Left lung (tissue), 10 donors: Measurements from ENCODE around the gene AKNA. TPM values are rescaled to one million over a fixed set of nuclear protein-coding genes. Genes with fewer than 3 reads are reported as not detected.

Source experiments
- ATAC-seq: fragments of 200-7000 bp; cut with Tn5 transposase; one replicate; pipeline ENCODE4 v1.9.1; 2020; ENCODE audit warnings: moderate library complexity
- DNase-seq, 4 donors: peaks; one replicate each; pipeline ENCODE4 v3.0.0-alpha.2; 2013 to 2020
- H3K27ac ChIP-seq, 2 donors: fragments of 200-600 bp; sonication (generic) in 1 of 2; one replicate each; pipeline versions ENCODE4 v1.5.0 to v1.8.0; 2020 to 2021
- H3K27me3 ChIP-seq, 2 donors: fragments of 200-600 bp; sonication (generic) in 1 of 2; one replicate each; pipeline versions ENCODE4 v1.5.0 to v1.8.0; 2020 to 2021
- H3K36me3 ChIP-seq, 2 donors: fragments of 200-600 bp; sonication (generic) in 1 of 2; one replicate each; pipeline versions ENCODE4 v1.5.0 to v1.8.0; 2020 to 2021
- H3K4me1 ChIP-seq, 2 donors: fragments of 200-600 bp; one replicate each; pipeline ENCODE4 v1.8.0; 2021
- H3K4me3 ChIP-seq, 2 donors: fragments of 200-600 bp; sonication (generic) in 1 of 2; one replicate each; pipeline versions ENCODE4 v1.5.0 to v1.8.0; 2020 to 2021; ENCODE audit warnings: mild to moderate bottlenecking in 1 of 2
- H3K9me3 ChIP-seq, 2 donors: fragments of 200-600 bp; sonication (generic) in 1 of 2; one replicate each; pipeline versions ENCODE4 v1.5.0 to v1.8.0; 2020 to 2021
- intact Hi-C, 2 donors: fragments of 100-400 bp; cut with DNase I; formaldehyde crosslinking; loops; one replicate each; pipeline versions ENCODE4 v1.11.2 to v1.14.2; 2022
- polyA plus RNA-seq, 6 donors: library from polyadenylated mRNA; unstranded; fragments of 120-200 nt; gene quantifications; one replicate each; pipeline ENCODE4 v1.2.1, GENCODE V29; 2013; ENCODE audit not compliant: insufficient read length in 6 of 6
- total RNA-seq, 2 donors: library from RNA; stranded (reverse); fragmentation: NEBNext Ultra II Directional; extraction: Animal tissue kit (Norgen Biotek cat#: 25700); gene quantifications; one replicate each; pipeline ENCODE4 v1.2.1, GENCODE V29; 2021
- TF ChIP-seq, protein P1 (sequence below), 2 donors: fragments of 200-600 bp; sonication (generic) in 1 of 2; IDR thresholded peaks; one replicate each; pipeline versions ENCODE4 v1.5.0 to v1.8.0; 2021; ENCODE audit warnings: antibody characterized with exemption in 2 of 2
- donor health status: DM: no; HTN: yes; CAD: no.
- donor health status: DM: no; HTN: no; CAD: no.

AKNA gene
- total and polyA plus RNA-seq, 8 donors = 25.1 to 55.3 (median 36.7) TPM

DNA sequence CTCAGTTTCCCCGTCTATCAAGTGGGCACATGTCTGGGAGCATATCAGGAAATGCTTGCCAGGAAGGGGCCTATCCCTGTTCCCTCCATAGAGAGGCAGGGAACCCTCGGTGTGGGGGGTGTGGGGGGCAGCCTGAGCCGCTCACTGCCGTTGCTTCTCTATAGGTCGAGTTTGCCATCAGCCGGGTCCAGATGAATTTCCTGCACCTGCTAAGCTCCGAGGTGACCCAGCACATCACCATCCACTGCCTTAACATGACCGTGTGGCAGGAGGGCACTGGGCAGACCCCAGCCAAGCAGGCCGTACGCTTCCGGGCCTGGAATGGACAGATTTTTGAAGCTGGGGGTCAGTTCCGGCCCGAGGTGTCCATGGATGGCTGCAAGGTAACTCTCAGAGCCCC is 78.7 kb downstream of the AKNA start:
- TF ChIP-seq, protein P1, sequence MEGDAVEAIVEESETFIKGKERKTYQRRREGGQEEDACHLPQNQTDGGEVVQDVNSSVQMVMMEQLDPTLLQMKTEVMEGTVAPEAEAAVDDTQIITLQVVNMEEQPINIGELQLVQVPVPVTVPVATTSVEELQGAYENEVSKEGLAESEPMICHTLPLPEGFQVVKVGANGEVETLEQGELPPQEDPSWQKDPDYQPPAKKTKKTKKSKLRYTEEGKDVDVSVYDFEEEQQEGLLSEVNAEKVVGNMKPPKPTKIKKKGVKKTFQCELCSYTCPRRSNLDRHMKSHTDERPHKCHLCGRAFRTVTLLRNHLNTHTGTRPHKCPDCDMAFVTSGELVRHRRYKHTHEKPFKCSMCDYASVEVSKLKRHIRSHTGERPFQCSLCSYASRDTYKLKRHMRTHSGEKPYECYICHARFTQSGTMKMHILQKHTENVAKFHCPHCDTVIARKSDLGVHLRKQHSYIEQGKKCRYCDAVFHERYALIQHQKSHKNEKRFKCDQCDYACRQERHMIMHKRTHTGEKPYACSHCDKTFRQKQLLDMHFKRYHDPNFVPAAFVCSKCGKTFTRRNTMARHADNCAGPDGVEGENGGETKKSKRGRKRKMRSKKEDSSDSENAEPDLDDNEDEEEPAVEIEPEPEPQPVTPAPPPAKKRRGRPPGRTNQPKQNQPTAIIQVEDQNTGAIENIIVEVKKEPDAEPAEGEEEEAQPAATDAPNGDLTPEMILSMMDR (IDR thresholded peaks at IDR 0.05) = no peak
- intact Hi-C loops = no loop called here
- ATAC-seq (no peak), DNase-seq (peak in 1 of 4 donors; percentile 17)
- H3K27ac ChIP-seq = no peak overlapping the region
- peaks cover 0 to 5% of the 10 kb centered on the region in 2 donors for H3K36me3 ChIP-seq
- no peaks in the 10 kb centered on the region for H3K27me3 ChIP-seq
- no peak overlapping the region for H3K4me3 ChIP-seq
- H3K9me3 ChIP-seq = no peaks in the 10 kb centered on the region
- peaks cover 0 to 5% of the 10 kb centered on the region in 2 donors for H3K4me1 ChIP-seq

DNA sequence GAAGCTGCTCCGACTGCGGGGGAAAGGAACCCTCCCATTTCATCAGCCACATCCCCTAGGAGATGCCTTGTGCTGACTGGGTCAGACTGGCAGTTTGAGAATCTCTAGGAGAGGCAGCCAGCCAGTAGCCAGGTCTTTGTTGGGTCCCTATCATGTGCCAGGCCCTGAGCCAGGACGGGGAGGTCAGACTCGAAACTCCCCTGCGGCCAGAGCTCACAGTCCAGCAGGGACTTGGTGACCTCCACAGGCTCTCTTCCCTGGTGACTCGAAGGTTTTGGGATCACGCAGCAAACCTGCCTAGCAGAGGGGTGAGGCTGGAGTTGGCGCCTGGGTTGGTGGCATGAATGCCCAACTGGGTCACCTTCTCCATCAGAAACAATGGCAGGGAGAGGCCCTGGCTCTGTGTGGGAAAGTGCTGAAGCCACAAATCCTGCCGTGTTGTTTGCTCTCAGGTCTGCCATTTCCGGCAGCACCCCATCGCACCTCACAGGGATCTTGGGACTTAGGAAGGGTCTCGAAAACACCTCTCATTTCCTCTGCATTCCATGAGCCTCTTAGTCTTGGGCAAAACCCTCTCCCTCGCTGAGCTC is 79.3 kb downstream of the AKNA start:
- TF ChIP-seq, protein P1 (IDR thresholded peaks at IDR 0.05) = no peak
- ATAC-seq = no peak
- peaks cover 0 to 5% of the 10 kb centered on the region in 2 donors for H3K36me3 ChIP-seq
- H3K4me1 ChIP-seq = peaks cover 0 to 5% of the 10 kb centered on the region in 2 donors
- H3K27ac ChIP-seq = no peak overlapping the region
- DNase-seq = peak in 1 of 4 donors; percentile 27
- no peaks in the 10 kb centered on the region for H3K9me3 ChIP-seq
- no peaks in the 10 kb centered on the region for H3K27me3 ChIP-seq
- no peak overlapping the region for H3K4me3 ChIP-seq
- intact Hi-C loops = no loop called here

DNA sequence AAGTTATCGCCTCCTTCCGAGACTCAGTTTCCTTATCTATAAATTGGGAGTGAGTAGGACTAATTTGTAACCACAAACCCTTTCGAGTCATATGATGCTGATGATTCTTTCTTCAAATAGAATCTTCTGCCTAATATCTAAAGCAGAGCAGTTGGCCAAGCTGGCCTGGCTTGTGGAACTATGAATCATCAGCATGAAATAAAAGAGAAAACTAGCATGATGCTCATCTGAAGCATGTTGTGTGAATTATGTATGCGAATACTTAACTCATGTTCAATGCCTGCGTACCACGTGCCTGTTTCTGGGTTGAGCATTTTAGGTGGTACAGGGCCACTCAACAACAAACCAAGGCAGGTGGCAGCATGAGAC is 79.9 kb downstream of the AKNA start:
- intact Hi-C loops = no loop called here
- peaks cover 0 to 5% of the 10 kb centered on the region in 2 donors for H3K36me3 ChIP-seq

DNA sequence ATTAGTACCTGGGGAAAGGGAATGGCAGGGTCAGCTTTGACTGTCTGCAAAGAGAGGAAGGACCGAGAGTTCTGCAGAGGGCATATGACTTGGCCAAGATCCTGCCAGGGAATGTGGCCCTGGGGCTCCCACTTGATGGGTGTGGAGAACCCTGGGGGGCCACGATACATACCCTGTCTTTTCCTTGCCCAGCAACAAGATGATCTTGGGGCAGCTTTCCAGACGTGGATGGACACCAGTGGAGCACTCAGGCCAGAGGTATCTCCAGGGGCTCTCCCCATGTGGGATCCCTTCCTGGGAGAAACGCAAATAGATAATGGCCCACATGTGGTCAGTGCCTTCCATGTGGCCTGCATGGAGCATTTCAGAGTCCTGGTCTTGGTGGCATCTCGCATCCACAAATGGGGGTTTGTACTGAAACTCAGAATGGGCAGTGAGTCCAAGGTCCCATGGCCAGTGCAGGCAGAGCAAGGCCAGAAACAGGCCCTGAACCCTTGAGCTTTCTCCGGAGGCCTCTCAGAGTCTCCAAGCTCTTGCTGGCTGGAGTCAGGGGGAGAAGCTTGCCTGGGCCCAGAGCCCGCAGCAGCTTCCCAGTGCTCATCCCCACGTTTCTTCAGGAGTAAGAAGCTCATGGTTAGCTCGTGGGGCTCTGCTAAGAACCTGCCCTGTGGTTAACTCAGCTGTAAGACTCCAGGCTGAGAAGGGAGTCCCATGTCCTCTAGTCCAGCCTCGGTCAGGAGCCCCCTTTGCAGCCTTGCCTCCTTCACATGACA is 83.2 kb downstream of the AKNA start:
- no peak for ATAC-seq
- no peaks in the 10 kb centered on the region for H3K27me3 ChIP-seq
- no peak overlapping the region for H3K27ac ChIP-seq
- intact Hi-C loops = no loop called here
- H3K36me3 ChIP-seq = peaks cover 0 to 6% of the 10 kb centered on the region in 2 donors
- no peak overlapping the region for H3K4me3 ChIP-seq
- TF ChIP-seq, protein P1 (IDR thresholded peaks at IDR 0.05) = no peak
- H3K4me1 ChIP-seq = peaks cover 0 to 5% of the 10 kb centered on the region in 2 donors
- no peaks in the 10 kb centered on the region for H3K9me3 ChIP-seq
- DNase-seq = peak in 1 of 4 donors; percentile 19

More for the DNA sequence above, 79.9 kb downstream of the AKNA start:
- Histone ChIP-seq H3K9me3 (no peaks in the 10 kb centered on the region), H3K4me3 (no peak overlapping the region), H3K27me3 (no peaks in the 10 kb centered on the region), H3K27ac (no peak overlapping the region), H3K4me1 (peaks cover 0 to 5% of the 10 kb centered on the region in 2 donors)
- ATAC-seq (no peak), DNase-seq (peak in 1 of 4 donors; percentile 32)
- TF ChIP-seq, protein P1 (IDR thresholded peaks at IDR 0.05) = no peak

DNA sequence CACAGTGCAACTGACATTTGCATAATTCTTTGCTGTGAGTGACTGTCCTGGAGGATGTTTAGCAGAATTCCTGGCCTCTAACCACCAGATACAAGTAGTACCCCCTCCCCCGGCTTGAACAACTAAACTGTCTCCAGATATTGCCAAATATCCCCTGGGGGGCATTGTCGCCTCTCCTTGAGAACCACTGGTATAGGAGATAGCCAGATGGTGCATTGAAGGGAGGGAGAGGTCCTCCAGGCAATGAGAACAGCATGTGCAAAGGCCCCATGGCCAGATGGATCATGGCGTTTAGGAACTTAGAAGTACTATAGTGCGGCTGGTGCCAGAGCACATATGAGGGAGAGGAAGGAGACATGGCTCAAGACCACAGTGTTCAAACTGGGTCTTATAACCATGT is 83.8 kb downstream of the AKNA start:
- TF ChIP-seq, protein P1 (IDR thresholded peaks at IDR 0.05) = no peak
- intact Hi-C loops = no loop called here

More for the DNA sequence above, 83.8 kb downstream of the AKNA start:
- Histone ChIP-seq H3K4me3 (no peak overlapping the region), H3K27ac (no peak overlapping the region), H3K27me3 (no peaks in the 10 kb centered on the region), H3K36me3 (peaks cover 0 to 10% of the 10 kb centered on the region in 2 donors), H3K9me3 (no peaks in the 10 kb centered on the region), H3K4me1 (peaks cover 0 to 5% of the 10 kb centered on the region in 2 donors)
- DNase-seq = peak in 1 of 4 donors; percentile 5
- ATAC-seq = no peak
